ENCODE results near the gene TCIRG1.

DNA sequence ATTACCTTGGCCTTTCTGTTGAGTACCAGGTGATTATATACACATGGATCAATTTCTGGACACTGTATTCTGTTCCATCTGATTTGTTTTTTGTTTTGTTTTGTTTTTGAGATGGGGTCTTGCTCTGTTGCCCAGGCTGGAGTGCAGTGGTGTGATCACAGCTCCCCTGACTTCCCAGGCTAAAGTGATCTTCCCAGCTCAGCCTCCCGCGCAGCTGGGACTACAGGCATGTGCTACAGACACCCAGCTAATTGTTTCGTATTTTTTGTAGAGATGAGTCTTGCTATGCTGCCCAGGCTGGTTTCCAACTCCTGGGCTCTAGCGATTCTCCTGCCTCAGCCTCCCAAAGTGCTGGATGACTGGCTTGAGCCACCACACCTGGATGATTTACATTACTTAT is 19.0 kb downstream of the TCIRG1 start:
- TF ChIP-seq RAD21 (conservative IDR thresholded peaks at IDR 0.05 in 1 of 2, IDR thresholded peaks at IDR 0.05 in 1 of 2), result no peak
- TF ChIP-seq, protein P1, sequence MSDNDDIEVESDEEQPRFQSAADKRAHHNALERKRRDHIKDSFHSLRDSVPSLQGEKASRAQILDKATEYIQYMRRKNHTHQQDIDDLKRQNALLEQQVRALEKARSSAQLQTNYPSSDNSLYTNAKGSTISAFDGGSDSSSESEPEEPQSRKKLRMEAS (IDR thresholded peaks at IDR 0.05), result no peak
- TF ChIP-seq, protein P2, sequence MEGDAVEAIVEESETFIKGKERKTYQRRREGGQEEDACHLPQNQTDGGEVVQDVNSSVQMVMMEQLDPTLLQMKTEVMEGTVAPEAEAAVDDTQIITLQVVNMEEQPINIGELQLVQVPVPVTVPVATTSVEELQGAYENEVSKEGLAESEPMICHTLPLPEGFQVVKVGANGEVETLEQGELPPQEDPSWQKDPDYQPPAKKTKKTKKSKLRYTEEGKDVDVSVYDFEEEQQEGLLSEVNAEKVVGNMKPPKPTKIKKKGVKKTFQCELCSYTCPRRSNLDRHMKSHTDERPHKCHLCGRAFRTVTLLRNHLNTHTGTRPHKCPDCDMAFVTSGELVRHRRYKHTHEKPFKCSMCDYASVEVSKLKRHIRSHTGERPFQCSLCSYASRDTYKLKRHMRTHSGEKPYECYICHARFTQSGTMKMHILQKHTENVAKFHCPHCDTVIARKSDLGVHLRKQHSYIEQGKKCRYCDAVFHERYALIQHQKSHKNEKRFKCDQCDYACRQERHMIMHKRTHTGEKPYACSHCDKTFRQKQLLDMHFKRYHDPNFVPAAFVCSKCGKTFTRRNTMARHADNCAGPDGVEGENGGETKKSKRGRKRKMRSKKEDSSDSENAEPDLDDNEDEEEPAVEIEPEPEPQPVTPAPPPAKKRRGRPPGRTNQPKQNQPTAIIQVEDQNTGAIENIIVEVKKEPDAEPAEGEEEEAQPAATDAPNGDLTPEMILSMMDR (IDR thresholded peaks at IDR 0.05), result no peak
- no peak for TF ChIP-seq RCOR1 (IDR thresholded peaks at IDR 0.05; ENCODE audit: low read depth, low read length)
- TF ChIP-seq SREBF2 (IDR thresholded peaks at IDR 0.05), result no peak
- TF ChIP-seq, protein P3, sequence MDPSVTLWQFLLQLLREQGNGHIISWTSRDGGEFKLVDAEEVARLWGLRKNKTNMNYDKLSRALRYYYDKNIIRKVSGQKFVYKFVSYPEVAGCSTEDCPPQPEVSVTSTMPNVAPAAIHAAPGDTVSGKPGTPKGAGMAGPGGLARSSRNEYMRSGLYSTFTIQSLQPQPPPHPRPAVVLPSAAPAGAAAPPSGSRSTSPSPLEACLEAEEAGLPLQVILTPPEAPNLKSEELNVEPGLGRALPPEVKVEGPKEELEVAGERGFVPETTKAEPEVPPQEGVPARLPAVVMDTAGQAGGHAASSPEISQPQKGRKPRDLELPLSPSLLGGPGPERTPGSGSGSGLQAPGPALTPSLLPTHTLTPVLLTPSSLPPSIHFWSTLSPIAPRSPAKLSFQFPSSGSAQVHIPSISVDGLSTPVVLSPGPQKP (IDR thresholded peaks at IDR 0.05; ENCODE audit: low read depth, low read length), result no peak
- TF ChIP-seq, protein P4, sequence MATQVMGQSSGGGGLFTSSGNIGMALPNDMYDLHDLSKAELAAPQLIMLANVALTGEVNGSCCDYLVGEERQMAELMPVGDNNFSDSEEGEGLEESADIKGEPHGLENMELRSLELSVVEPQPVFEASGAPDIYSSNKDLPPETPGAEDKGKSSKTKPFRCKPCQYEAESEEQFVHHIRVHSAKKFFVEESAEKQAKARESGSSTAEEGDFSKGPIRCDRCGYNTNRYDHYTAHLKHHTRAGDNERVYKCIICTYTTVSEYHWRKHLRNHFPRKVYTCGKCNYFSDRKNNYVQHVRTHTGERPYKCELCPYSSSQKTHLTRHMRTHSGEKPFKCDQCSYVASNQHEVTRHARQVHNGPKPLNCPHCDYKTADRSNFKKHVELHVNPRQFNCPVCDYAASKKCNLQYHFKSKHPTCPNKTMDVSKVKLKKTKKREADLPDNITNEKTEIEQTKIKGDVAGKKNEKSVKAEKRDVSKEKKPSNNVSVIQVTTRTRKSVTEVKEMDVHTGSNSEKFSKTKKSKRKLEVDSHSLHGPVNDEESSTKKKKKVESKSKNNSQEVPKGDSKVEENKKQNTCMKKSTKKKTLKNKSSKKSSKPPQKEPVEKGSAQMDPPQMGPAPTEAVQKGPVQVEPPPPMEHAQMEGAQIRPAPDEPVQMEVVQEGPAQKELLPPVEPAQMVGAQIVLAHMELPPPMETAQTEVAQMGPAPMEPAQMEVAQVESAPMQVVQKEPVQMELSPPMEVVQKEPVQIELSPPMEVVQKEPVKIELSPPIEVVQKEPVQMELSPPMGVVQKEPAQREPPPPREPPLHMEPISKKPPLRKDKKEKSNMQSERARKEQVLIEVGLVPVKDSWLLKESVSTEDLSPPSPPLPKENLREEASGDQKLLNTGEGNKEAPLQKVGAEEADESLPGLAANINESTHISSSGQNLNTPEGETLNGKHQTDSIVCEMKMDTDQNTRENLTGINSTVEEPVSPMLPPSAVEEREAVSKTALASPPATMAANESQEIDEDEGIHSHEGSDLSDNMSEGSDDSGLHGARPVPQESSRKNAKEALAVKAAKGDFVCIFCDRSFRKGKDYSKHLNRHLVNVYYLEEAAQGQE (IDR thresholded peaks at IDR 0.05), result no peak

All from A549 (cell line).